Stimulated activated CD4-positive, alpha-beta T cell treated with anti-CD3 and anti-CD28 coated beads, Interleukin-15, amount 100 ng/mL, for 1 hour (primary cell): ENCODE results near the gene SLA2.
A peak's percentile ranks its signal among the peaks of the same experiment; 100 is the strongest.
"Not testable (repeated sequence)": the region's sequence is repeated elsewhere in the genome, so short reads cannot be mapped to it uniquely, and the experiment has no call there.

Source experiments
- DNase-seq, 2 donors: peaks; one replicate each; pipeline ENCODE4 v3.0.0-alpha.2; 2020; ENCODE audit warnings: low read depth in 1 of 2, low spot score in 1 of 2

Gene SLA2, protein sequence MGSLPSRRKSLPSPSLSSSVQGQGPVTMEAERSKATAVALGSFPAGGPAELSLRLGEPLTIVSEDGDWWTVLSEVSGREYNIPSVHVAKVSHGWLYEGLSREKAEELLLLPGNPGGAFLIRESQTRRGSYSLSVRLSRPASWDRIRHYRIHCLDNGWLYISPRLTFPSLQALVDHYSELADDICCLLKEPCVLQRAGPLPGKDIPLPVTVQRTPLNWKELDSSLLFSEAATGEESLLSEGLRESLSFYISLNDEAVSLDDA

DNA sequence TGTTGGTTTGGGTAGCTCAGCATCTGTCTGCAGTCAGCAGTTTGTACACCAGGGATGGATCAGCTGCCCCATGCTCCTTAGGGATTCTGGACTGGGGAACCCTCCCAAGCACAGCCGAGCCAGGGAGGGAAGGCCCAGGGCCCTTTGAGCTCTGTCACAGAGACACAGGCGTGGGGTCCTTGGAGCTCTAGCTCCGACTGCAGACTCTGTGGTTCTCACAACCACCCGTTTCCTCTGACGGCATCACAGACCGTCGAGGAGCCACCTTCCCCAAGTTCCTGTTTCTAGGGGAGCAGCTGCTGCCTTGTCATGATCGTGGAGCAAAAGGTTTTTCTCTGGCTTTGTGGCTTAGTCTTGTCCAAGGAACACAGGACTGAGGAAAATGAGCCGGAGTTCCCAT is at the start of gene SLA2:
Gene SLA2, minus strand, starts transcription at position 199 of the 400 bp plus-strand sequence. CDS start 4,861 bp downstream, outside the sequence.
- peak; percentile 34 to 40 for DNase-seq

DNA sequence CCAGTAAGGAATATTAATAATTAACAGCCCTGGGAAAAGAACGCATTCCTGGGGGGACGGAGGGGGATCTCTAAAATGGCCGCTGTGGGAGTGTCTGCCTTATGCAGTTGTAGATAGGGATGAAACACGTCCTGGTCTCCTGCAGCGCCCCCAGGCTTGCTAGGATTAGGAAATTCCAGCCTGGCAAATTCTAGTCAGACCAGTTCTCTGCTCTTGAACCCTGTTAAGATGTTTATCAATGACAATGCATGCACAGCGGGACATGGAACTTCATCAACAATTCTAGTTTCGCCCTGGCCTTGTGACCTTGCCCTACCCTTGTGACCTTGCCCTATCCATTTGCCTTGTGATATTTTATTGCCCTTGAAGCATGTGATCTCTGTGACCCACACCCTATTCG is 49.5 kb upstream of the SLA2 start:
- not testable (repeated sequence) for DNase-seq

DNA sequence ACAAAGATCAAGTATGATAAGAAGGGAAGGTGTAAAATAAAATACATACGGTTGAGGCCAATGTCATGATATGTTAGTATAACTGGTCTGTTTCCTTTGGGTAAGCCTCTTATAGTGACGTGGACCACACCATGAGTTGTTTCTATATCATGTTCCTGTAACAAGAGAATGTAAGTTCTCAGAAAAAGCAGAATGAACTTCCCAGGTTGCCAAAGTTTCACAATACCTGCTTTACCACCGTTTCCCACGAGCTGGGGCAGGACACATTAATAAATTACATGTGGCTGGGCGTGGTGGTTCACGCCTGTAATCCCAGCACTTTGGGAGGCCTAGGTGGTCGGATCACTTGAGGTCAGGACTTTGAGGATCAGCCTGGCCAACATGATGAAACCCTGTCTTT is 42.6 kb upstream of the SLA2 start:
- no peak for DNase-seq

GRCh38 chr20:36687850-36688249 is 41.9 kb upstream of the SLA2 start:
- DNase-seq = no peak

GRCh38 chr20:36686944-36687343 is 40.9 kb upstream of the SLA2 start:
- DNase-seq = no peak

- no peak for DNase-seq
These were observed 40.5 kb upstream of the SLA2 start for GRCh38 chr20:36686504-36686903.

GRCh38 chr20:36684747-36685146 is 38.8 kb upstream of the SLA2 start:
- no peak for DNase-seq

- DNase-seq = no peak
These were observed 36.3 kb upstream of the SLA2 start for GRCh38 chr20:36682311-36682710.

GRCh38 chr20:36677422-36677771 is 31.4 kb upstream of the SLA2 start:
- DNase-seq = no peak

- DNase-seq = no peak
These were observed 30.9 kb upstream of the SLA2 start for GRCh38 chr20:36676701-36677421.

DNA sequence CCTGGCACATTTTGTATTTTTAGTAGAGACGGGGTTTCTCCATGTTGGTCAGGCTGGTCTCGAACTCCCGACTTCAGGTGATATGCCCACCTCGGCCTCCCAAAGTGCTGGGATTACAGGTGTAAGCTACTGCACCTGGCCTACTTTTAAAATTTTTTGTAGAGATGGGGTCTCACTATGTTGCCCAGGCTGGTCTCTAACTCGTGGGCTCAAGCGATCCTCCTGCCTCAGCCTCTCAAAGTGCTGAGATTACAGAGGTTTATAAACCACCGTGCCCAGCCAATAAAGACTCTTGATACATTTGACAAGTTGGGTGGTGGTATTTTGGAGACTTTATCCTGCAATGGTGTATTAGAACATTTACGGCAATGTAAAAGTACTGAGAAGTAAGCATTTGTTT is 29.5 kb upstream of the SLA2 start:
- DNase-seq = not testable (repeated sequence)

DNA sequence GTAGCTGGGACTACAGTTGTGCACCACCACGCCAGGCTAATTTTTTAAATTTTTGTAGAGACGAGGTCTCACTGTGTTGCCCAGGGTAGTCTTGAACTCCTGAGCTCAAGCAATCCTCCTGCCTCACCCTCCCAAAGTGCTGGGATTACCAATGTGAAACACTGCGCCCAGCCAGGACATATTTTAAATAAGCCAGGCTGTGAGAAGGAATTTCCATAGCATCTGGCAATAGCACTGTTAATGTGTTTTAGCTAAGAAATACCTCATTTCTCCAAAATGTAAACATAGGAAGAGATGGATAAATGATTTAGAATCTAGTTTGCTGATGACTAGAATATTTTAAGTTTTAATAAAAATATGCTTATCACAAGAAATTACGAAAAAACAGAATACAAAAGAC is 27.0 kb upstream of the SLA2 start:
- no peak for DNase-seq

- no peak for DNase-seq
These were observed 24.8 kb upstream of the SLA2 start for GRCh38 chr20:36670665-36671357.

- DNase-seq = no peak
These were observed 20.3 kb upstream of the SLA2 start for GRCh38 chr20:36666181-36666740.

DNA sequence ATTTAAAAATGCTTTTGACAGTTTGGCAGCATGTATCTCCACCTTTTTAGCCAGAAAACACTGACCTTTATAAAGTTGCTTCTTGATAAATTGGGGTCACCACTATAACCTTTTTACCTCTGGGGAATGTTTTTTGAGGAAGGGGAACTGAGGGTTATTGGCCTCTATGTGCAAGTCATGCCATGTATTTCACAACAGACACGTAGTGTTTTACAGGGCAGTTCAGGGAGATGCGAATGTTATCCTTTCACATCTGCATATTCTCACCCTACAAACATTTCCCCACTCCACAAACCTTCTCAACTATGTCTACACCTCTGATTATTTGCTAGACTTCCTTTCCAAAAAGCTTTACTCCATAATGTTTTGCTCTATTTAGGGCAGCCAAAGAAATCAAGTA is 17.0 kb upstream of the SLA2 start:
- DNase-seq = no peak

DNA sequence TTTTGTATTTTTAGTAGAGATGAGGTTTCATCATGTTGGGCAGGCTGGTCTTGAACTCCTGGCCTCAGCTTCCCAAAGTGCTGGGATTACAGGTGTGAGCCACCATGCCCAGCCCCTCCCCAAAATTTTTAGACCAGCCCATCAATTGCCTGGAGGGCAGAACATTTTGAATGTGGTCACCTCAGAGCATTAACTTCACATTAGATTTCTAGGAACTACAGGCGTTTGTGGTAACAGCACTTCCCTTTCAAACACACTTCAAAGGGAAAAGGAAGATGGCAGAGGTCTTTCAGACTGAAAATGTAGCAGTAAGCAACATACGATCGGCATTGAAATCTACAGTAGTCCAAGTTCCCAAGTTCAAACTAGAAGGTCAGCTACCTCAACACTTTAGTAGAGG is 12.3 kb upstream of the SLA2 start:
- DNase-seq = no peak

- DNase-seq = no peak
These were observed 10.7 kb upstream of the SLA2 start for GRCh38 chr20:36656733-36657132.

- no peak for DNase-seq
These were observed 9.0 kb upstream of the SLA2 start for GRCh38 chr20:36655004-36655403.

DNA sequence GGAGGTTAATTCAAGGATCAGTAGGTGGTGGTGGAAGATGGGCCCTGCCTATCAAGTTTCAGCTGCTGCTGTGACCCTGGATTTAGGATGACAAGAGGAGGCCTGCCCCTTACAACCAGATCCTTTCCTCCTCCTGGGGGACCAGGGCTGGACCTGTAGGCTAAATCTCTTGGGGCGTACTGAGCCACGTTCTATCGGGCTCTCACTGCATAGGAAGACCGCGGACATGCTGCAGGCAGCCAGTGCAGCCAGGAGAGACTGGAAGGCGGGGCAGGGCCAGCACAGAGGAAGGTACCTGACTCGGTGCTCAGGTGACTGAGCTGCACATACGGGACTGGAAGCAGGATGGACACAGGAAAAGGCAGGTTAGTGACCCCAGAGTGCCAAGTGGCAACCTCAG is 8.5 kb upstream of the SLA2 start:
- DNase-seq = no peak

GRCh38 chr20:36653456-36653855 is 7.5 kb upstream of the SLA2 start:
- DNase-seq = no peak

DNA sequence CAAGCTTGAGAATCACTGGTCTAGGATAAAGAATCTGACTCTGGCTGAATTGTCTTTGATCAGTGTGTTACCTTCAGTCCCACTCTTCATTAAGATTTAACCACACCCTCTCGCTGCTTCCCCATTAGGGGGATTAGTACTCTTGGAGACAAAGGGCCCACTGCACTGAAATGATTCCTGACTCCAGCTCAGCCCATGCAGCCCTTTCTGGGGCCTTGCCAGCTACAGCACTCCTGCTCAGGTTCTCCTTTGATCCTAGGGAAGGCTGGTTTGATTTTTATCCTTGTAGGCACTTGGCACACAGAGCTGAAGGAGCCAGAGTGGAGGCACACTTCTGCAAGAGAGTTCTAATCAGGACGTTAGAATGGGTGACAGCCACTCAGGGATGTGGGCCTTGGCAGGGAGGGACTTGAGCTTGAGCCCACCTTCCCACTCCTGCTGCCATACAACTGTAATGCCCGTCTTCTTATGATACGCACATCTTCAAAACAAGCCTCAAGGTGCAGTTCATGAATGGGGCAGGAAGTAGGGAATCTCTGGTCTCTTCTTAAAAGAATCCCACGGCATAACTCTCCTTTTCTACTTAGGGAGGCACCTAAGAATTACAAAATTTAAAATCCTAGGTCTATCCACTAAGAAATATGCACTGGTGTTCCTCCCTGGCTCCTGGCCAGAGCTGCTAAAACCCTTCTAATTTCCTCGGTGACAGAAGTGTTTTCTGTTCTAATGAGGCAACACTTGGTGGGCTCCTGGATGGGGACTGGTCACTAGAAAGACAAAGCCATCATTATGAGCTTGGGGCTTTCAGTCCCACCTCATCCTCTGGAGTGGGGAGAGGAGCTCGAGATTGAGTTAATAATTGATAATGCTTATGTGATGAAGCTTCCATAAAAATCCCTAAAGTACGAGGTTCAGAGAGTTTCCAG is 1.5 kb upstream of the SLA2 start:
- no peak for DNase-seq
